NCI-H2227 (cell line): ENCODE measurements around the gene SLC16A2.
"Not testable (repeated sequence)": the region's sequence is repeated elsewhere in the genome, so short reads cannot be mapped to it uniquely, and the experiment has no call there.

Experiments
- DNase-seq: peaks from one replicate; lab custom pipeline; 2025; ENCODE audit not compliant: unreplicated experiment; lab: John Stamatoyannopoulos, UW

SLC16A2 gene

DNA sequence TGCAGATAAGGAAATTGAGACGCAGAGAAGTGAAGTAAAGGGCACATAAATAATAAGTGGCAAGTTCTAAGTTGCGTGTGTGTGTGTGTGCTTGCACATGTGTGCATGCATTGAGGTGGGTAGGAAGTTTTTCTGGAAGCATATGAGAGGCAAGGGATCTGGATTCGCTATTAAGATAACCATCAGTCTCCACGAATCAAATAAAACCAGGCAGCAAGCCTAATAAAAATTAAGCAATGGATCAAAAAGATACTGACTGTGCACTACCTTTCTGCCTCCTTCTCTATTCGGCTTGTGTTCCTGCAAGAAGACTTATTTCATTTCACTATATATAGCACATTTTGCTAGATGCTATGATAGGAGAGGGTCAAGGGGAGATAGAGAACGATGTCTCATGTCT, 23.8 kb downstream of the SLC16A2 start:
- DNase-seq: no peak

GRCh38 chrX:74446876-74447275, 25.6 kb downstream of the SLC16A2 start:
- no peak for DNase-seq

DNA sequence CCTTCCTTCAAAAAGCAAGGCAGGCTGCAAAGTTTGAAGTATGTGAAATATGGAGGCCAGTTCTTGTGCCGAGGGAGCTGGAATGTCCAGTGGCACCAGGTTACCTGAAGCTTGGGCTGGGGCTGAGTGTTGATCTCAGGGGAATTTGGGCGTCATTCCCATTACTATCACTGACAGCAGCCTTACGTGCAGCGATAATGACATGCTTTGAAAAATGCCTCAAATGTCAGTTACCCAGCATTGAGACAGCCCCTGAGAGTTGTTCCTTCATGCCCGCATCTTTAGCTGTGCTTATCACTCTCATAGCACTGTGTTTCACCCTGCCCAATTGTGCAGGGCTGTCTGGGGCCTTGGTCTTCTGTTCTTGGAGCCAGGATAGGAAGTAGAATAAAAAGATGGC, 27.4 kb downstream of the SLC16A2 start:
- no peak for DNase-seq

DNA sequence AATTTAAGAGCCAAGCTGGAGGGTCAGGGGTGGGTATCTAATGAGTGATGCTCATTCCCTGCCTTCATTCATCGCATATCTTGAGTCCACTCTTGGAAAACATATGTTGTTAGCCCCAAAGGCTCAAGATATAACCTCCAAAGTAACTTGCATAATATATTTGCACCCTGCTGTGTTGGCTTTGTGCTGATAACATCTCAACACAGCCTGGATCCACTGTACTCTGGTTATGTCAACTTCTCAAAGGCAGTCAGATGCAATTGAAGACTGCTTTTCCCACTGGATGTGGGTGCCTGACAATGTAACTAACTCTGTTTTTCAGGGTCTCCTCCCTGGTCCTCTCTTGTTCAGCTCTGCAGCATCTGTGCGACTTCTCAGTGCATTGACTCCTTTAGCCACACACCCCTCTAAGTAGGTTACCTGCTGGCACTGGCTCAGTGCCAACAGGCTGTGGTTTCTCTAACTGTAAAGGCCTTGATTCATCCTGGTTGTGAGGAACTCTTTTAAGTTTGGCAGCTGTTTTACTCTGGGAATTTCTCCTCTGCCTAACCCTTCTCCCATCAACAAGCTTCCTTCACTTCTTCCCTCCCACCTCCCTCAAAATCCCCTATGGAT, 28.1 kb downstream of the SLC16A2 start:
- no peak for DNase-seq

DNA sequence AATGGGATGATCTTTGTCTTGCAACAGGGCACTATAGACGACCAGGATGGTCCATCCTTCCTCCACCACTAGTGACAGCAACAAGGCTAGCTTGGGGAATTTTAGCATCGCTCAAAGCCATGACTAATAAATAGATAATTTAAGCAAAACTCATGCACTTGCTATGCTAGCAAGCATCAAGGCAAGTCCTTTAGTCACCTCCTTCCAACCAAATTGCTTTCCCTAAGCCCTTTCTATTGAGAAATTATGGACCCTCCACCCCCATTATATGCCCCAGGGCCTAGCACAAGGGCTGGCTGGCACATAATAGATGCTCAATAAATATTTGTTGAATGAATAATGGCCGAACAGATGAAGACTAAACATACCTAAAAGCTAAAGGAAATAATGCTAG, 28.6 kb downstream of the SLC16A2 start:
- no peak for DNase-seq

DNA sequence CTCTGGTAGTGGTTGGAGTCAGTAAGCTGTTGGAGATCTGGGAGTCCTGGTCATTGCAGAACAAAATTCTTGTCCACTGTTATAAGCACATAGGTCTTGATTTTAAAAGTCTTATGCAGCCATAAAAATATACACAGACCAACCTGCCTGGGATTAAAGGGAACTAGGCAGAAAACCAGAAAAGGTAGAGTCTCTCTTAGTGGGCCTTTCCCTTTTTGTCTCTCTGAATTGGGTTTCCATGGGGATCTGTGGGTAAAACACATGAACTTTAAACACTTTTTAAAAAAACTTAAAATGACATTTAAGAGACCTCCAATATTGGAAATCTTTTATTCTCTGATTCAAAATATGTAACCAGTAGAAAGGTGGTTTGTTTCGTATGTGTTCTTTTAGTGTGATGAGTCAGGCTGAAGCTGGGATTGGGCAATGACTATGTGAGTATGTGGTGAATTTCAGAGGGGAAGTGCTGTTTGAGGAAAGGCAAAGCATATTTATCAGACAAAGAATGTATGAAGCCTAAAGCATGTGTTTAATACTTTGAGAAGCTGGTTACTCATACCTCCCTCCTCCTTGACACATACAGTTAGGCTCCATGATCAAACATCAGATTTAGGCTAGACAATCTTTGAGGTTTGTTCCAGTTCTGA, 29.6 kb downstream of the SLC16A2 start:
- DNase-seq: no peak

DNA sequence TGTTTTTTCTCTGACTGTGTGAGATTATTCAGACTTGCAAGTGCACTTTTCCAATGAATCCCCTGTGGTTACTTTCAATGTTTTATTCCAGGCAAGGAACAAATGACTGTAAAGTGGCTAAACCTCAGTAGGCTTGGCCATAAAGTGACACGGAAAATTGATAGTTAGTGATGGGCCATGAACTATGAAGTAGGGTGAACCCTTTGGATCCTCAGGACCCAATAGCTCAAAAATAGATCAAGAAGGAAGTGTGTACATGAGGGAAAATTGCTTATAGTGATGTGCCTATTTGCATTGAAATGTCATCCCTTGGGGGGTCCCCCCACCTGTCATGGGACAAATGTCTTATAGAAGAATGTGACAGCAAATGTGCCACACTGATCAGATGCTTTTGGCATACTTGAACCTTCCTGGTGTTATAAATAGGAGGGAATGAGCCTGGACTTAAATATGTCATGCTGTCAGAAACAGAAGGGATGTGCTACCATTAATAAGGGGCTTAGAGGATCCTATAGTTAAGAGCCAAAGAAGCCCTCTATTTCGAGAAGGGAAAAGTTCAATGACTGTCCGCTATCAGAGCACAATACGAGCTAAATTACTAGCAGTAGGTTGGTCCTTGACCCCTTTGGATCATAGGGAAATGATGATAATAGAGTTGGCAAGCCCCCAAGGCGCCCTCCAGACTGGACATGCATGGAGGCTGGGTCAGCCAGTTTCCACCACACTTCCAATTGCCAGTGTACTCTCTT, 30.3 kb downstream of the SLC16A2 start:
- DNase-seq: no peak

DNA sequence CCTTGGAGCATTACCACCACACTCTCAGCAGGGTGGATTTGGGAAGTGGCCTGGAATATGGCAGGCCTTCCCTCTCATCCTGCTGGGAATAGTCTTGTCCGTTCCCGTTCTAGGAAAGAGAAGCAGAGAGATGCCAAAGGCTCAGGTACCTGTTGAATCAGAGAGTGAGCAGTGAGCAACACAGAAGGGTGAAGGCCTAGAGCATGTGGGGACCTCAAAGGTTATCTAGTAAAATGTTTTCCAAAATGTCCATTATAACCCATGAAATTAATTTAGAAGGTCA, 30.8 kb downstream of the SLC16A2 start:
- DNase-seq: no peak

DNA sequence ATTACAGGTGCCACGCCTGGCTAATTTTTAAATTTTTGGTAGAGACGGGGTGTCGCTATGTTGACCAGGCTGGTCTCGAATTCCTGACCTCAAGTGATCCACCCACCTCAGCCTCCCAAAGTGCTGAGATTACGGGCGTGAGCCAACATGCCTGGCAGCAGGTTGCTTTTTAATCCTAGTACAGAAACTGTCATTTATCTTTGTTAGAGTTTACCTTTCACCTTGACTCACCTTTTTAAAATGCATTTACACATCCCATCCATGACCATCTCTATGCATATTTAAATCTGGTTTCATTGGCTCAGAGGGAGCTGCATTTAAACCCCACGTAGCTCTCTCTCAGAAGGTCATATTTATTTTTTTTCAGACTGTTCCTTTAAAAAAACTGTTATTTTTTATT, 31.9 kb downstream of the SLC16A2 start:
- DNase-seq: no peak

GRCh38 chrX:74454233-74454632, 32.9 kb downstream of the SLC16A2 start:
- not testable (repeated sequence) for DNase-seq

GRCh38 chrX:74458736-74459135, 37.4 kb downstream of the SLC16A2 start:
- DNase-seq: no peak

- no peak for DNase-seq
These were observed 40.1 kb downstream of the SLC16A2 start for GRCh38 chrX:74461384-74461783.

DNA sequence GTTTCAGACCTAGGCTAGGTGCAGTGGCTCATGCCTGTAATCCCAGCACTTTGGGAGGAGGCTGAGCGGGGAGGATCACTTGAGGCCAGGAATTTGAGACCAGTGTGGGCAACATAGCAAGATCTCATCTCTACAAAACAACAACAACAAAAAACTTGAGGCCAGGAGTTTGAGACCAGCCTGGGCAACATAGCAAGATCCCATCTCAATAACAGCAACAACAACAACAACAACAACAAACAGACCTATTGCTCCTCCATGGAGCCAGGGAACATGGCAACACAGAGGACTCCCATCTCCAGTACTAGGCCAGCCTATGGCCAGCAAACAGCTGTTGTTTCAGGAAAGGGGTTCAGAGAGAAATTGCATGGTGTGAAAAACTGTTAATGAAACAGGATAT, 43.4 kb downstream of the SLC16A2 start:
- no peak for DNase-seq

GRCh38 chrX:74465424-74465823, 44.1 kb downstream of the SLC16A2 start:
- no peak for DNase-seq

GRCh38 chrX:74467656-74468055, 46.4 kb downstream of the SLC16A2 start:
- no peak for DNase-seq

DNA sequence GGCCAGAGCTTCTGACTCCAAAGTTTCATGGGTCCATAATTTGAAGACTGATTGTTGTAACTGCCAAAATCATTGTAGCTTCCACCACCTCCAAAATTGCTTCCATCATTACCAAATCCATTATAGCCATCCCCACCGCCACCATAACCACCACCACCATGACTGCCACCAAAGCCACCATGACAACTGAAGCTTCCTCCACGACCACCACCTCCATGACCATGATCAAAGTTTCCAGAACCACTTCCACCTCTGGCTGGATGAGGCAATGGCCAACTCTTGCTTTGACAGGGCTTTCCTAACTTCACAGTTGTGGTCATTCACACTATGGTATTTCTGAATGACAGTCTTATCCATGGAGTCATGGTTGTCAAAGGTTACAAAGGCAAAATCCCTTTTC, 51.8 kb downstream of the SLC16A2 start:
- not testable (repeated sequence) for DNase-seq

DNA sequence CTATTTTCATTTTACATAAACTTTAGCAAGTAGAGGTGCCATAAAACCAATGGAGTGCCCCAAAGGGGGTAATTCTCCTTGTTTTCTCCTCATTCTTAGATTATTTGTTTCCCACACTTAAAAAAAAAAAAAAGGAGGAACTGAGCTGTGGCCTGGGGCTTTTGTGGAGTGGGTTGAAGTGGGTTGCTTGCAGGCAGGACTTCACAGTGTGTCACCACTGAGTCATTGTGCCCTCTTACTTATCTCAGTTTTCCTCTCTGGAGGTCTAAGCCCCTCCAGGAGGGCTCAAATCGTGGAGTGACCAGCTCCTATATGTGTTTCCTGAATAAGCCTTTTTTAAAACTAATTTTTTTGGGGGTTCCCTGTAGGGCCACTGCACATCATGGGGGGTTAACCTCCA, 69.0 kb downstream of the SLC16A2 start:
- no peak for DNase-seq

DNA sequence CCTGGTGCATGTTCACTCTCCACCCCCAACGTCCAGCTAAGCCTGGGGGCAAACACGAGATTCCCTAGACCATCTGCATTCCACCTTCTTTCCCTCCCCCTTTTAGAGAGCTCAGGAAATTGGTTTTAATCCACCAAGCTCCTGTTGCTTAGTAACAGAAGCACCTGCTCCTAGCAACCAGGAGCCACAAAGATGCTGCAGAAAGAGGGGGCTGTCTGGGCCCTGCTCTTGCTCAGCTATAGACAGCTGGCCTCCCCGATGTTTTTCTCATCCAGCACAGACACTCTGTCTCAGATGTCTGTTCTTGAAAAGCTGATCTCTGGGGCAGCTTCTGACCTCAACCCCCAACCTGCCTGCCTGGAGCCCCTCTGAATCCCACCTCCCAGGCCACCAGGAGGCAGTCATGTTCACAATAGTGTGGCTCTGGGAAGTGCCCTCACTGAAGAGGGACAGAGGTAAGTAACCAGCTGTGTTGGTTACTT, 71.5 kb downstream of the SLC16A2 start:
- peak; percentile 72 for DNase-seq

DNA sequence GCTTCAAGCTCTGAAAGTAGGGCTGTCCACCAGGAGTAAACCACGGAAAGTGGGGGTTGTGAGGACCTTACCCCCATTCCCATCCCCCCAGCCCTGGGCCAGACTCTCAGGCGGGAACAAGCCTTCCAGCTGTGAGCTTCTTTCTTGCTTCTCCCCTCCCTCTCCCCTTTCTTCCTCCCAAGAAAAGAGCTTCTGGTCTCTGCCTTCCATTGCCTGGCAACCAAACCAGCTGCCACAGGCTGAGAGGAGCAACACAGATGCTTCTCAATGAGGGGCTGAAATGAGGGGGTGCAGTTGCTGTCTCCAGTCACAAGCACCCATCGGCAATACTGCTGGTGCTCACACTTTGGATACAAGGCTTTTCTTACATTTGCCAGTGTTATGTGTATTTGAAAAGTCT, 72.5 kb downstream of the SLC16A2 start:
- DNase-seq: peak; percentile 27

GRCh38 chrX:74498924-74499323, 77.6 kb downstream of the SLC16A2 start:
- DNase-seq: no peak

DNA sequence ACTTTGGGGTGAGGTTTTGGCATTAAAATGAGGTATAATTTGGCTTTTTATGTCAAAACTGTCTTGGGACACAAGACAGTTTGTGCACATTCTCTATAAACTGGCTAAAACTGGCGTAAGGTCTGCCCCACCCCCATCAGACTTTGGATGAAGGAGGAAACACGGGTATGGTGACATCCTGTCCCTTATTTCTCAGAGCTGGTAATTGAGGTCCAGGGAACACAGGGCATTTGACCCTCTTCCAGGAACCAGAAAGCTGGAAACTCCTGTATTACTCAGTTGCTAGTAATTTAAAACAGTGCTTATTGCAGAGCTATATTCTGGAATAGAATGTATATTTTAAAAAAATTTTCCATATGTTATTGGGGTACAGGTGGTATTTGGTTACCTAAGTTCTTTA, 78.8 kb downstream of the SLC16A2 start:
- no peak for DNase-seq

GRCh38 chrX:74500555-74500954, 79.3 kb downstream of the SLC16A2 start:
- DNase-seq: no peak
